GDM1 (cell line): Measurements from ENCODE around the gene FAM72C.
"Not testable (repeated sequence)": the region's sequence is repeated elsewhere in the genome, so short reads cannot be mapped to it uniquely, and the experiment has no call there.

Experiments used
- DNase-seq: peaks from one replicate; lab custom pipeline; 2025; lab: John Stamatoyannopoulos, UW

Gene FAM72C

GRCh38 chr1:143971924-143972700 lies at the start of gene FAM72C:
FAM72C (minus strand) TSS chr1:143971986; CDS start chr1:143971141, 845 bp downstream.
- DNase-seq = not testable (repeated sequence)

DNA sequence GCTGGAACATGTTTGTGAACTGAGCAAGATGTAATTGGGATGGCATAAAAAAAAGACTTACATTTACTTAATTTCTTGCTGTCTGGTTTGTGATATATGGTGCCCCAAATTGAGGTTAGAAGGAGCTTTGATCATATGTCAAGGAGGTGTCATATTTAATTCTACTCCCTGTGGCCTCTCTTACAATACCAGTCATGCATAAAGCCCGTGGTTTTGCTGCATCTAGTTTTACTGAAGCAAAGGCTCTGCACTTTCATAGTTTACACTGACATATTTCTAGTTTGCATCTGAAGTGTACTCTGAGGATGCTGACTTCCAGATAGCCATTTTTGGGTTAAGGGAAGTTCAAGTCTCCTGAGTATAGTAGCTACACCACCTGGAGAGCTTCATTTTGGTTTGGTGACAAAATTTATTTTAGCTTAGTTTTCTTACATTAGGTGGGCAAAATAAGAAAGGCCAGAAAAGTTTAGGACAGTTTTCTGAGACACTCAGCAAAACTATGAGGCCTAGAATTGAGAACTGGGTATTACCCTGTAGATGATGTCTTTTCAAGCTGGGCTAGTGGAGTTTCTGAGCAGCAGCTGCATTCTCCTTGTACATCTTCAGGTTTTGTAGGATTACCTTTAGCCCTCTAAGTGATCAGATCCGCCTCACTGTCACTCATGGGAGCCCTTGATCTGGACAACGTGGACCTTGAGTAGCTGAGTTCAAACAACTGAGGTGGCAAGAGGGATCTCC lies 48.4 kb upstream of the FAM72C start:
- DNase-seq = not testable (repeated sequence)

DNA sequence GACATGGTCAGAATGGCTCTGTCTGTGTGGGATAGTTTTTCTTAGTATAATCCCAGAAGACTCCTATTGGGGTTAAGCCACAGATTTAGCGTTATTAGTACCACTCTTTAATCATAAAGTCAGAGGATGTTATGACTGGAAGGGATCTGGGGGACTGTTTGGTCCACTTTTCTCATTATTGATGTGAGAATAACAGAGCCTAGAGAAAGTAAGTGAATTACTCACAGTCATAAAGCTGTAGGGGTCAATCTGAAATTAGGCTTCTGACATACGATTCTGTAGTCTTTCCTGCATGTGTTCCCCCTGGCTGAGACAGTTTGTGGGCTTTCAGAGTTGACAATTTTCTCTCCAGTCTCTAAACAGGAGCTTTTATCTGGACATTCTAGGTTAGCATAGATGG lies 47.3 kb upstream of the FAM72C start:
- DNase-seq = not testable (repeated sequence)

GRCh38 chr1:144015180-144015966 lies 43.6 kb upstream of the FAM72C start:
- DNase-seq = not testable (repeated sequence)

DNA sequence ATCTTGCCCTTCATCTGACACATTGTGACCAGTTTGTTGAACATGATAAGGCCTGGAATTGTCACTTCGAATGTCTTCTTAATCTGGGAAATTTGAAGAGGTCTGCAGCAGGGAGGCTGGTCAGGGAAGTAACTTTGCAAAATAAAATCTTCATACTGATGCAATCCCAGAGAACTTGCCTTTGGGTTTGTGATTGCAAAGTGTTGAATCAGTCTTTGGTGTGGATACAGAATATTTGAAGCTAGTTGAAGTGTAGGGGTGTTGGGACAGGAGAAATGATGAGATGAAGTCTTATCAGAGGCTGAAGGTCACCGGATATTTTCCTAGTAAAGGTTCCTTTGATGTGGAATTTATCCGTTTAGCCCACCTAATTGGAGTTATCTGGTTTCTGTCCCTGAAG lies 42.7 kb upstream of the FAM72C start:
- DNase-seq = not testable (repeated sequence)

DNA sequence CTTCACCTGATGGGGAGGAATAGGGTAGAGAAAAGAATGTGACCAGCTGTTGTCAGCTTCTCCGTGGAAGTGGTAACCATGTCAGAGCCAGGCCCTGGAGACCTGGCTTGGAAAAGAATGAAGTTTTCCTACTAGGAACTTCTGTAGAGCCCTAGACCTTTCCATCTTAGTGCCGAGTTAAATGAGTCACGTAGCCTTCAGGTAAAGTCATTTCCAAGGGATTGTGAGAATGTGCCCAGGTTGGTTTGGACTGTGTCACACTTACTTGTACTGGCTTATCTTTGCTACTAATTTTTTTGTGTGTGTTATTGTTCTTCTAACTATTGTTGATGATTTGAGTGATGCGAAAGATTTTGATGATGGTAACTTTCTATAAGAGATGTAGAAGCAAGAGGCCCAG lies 42.3 kb upstream of the FAM72C start:
- DNase-seq = not testable (repeated sequence)

GRCh38 chr1:144012168-144012733 lies 40.5 kb upstream of the FAM72C start:
- DNase-seq = not testable (repeated sequence)

DNA sequence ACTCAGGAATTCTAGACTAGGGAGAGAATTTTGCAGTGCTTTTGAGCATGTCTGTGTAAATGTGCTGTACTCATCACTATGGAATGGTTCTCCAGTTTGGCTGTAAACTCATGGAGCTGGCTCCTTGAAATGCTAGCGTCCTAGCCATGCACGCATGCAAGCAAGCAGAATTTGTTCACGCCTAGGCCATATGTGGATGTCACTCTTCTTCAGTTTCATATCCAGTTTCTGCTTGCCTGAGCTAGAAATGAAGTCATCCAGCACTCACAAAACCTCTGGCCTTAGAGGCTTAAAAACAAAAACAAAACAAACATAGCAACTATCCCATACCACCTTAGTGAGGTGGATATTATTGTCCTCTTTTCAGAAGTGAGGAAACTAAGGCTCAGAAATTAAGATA lies 37.6 kb upstream of the FAM72C start:
- DNase-seq = not testable (repeated sequence)

GRCh38 chr1:144004259-144004658 lies 32.5 kb upstream of the FAM72C start:
- DNase-seq = not testable (repeated sequence)

- not testable (repeated sequence) for DNase-seq
These were observed 31.7 kb upstream of the FAM72C start for GRCh38 chr1:144003306-144004029.

GRCh38 chr1:144002141-144002881 lies 30.5 kb upstream of the FAM72C start:
- DNase-seq = not testable (repeated sequence)

- DNase-seq = not testable (repeated sequence)
These were observed 29.3 kb upstream of the FAM72C start for GRCh38 chr1:144001077-144001476.

DNA sequence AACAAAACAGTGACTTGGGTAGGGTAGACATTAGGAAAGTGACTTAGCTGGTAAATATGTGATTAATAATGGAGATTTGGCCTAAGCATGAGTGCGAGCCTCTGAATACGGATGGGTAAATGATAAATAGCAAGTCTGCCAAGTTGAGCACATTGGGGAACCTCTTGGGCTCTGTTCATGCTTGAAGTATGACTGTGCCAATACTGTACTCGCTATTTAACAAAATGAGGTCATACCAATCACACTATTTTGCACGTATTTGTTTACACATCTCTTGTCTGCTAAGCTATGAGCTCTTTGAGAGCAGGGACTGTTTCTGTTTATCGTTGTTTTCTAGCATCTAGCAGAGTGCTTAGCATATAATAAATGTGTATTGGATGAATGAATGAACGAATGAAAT lies 24.2 kb upstream of the FAM72C start:
- not testable (repeated sequence) for DNase-seq

DNA sequence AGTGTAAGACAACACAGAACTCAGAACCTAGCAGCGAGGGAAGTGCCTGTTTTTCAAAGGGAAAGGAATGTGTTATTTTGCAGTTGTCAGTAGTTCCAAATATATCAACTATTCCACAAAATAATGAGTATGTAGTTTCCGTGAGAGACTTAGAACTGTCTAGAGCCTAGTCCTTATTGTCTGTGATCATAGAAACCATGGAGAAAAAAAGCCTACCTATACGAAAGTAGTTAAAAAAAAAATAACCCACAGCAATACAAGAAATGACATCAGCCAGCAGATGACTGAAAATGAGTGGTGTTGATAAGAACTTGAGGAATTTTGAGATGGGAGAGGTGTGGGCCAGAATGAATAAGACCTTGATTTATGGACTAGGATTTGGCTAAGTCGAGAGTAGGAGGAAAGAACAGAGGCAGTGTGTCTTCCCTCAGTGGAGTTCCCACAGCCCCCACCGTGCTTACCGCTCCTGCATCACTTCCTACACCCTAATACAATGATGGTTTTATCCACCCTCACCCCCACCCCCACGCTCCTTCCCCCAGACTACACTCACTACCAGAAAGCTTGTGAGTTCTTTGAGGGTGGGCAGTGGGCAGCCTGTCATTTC lies 21.6 kb upstream of the FAM72C start:
- not testable (repeated sequence) for DNase-seq

DNA sequence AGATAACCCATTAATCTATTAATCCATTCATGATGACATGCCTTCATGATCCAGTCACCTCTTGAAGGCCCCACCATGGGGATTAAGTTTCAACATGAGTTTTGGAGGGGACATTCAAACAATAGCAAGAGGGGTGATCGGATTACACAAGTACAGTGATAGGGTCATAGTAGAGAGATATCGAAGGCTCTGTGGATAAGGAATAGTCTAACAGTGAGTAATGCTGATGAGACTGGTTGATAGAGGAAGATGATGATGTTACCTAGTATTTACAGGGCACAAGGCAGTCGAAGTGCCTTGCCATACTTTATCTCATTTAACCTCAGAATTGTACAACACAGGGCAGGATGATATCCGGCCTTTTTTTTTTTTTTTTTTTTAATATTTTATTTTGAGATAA lies 18.9 kb upstream of the FAM72C start:
- DNase-seq = not testable (repeated sequence)

DNA sequence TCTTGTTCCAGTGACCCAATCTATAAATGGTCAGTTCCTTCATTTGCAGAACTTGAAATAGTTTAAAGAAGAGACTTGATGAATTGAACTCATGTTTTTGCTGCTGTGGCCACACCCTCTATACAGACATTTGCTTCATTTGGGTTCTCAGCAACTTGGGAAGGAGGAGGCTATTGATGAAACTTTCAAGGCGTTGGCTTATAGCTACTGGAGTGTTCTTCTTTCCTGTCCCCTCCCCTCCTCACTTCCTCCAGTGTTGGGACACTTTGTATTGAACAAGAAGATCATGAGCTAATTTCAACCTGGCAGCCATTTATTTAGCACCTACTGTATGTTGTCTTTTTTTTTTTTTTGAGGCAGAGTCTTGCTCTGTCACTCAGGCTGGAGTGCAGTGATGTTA lies 17.9 kb upstream of the FAM72C start:
- not testable (repeated sequence) for DNase-seq

DNA sequence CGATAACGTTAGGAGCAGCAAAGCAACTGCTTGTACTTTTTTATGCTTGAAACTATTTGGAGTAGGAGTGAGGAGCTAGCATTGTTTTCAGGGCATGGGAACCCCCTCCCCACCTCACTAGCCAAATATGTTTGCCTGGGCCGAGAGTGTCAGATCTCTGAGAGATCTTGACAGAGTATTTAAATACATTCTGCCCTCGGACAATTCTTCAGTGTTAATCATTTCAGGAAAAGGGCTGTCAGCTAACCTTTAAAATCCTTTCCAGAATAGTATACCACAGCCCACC lies 17.6 kb upstream of the FAM72C start:
- not testable (repeated sequence) for DNase-seq

DNA sequence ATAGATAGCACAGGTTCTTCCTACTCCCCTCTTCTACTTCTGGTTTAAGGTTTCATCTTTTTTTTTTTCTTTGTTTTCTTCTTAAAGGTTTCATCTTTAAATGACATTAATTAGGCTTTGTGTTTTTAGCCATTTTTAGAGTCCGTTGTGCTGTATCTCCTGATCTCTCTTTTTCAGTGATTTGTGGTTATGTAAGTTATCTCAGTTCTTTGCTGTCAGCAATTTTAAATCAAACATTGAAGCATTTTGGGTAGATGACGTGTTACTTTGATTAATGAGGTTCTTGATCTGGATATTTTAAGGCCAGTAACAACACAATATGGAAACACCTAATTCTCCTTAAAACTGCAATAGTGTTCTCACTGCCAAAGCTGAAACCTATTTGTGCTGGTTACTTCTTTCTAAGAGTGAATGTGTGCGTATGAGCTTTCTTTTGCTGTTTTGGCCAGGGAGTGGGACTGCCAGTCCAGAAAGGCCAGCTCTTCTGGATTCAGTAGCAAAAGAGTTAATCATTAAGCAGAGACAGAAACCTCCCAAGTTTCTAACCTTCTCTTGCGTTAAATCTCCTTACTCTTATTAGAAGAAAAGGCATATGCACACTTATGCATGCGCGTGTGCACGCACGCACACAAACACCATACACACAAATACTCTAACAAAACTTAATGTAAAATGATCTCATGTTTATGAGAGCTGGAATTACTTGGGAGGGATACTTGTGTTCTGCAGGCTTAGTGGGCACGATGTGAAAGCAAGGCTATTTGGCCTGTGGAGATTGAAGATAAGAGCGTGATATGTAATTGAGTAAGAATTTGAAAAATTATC lies 17.0 kb upstream of the FAM72C start:
- not testable (repeated sequence) for DNase-seq

- not testable (repeated sequence) for DNase-seq
These were observed 16.1 kb upstream of the FAM72C start for GRCh38 chr1:143987868-143988267.
